HG03196 (cell line): Measurements from ENCODE around the gene CCNYL1.
"Not testable (repeated sequence)": the region's sequence is repeated elsewhere in the genome, so short reads cannot be mapped to it uniquely, and the experiment has no call there.

Source experiments
- ATAC-seq: cut with Tn5 transposase; IDR thresholded peaks from one replicate; pipeline ENCODE4 v1.9.1; 2021; ENCODE audit not compliant: unreplicated experiment

Gene CCNYL1

GRCh38 chr2:207734264-207734635, 22.8 kb downstream of the CCNYL1 start:
- ATAC-seq = no peak

DNA sequence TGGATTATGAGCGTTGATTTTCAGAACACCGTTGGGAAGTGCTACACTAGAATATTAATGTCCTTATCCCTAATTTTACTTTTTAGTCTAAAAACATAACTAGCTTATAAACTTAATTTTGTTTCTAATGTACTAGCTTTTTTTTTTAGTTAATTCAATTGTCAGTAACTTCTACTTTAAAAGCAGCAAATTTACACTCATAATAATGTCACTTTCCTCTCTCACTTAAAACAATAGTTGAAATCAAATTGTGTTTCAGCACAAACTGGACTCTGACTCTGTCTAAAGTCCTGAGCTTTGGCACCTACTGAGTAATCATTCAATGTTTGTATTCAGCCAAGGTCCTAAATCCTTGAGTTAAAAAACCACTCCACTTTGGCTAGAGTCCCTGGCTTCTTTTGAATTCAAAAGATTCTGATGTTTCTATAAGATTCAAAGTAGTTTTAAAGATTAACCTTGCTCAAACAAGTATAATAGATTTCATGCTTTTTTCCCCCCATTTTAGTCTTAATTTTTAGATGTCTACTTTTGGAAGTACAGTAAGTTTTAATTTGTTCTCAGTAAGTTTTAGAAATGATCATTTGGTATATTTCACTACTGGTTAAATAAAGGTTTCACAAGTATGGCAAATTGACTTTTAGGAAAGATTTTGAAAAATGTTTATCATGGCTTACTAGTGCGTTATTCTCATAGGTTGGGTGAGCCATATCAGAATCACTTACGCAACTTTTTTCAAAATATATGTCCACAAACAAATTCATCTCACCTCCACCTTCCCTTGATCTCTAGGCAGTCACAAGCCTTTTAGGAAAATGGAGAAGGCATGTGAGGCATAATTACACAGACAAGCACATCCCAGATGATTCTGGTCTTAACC, 23.4 kb downstream of the CCNYL1 start:
- ATAC-seq = no peak

GRCh38 chr2:207735513-207735859, 24.0 kb downstream of the CCNYL1 start:
- ATAC-seq = not testable (repeated sequence)

GRCh38 chr2:207743514-207743913, 32.1 kb downstream of the CCNYL1 start:
- no peak for ATAC-seq

DNA sequence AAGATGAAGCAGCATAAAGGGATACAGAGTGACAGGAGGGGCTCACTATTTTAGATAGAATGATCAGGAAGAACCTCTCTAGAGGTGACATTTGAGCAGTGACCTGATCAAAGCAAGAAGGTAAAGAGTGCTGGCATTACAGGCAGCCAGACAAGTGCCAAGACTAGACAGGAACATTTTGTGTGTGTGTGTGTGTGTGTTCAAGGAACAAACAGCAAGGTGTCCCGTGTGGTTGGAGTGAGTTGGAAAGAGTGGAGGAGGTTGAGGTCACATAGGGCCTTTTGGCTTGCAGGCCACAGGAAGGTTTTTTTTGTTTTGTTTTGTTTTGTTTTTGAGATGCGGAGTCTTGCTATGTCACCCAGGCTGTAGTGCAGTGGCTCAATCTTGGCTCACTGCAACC, 32.6 kb downstream of the CCNYL1 start:
- ATAC-seq = no peak

- no peak for ATAC-seq
These were observed 33.0 kb downstream of the CCNYL1 start for GRCh38 chr2:207744451-207744850.

DNA sequence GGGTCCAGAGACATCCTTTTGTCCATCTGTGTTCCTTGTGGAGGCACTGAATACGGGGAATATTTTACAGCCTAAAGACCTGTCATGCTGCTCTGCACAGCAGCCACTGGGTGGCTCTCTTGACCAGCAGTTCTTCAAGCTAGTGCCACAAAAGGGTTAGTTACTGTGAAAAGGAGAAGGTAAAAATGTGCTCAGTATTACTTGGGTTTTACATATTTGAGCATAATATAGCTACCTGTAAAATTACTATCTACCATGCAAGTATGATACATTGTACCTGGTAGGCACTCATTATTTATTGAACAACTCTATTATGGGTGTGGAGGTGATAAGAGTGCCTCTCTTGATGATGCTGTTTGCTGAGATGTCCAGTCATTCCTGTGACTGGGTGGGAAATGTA, 34.7 kb downstream of the CCNYL1 start:
- peak; percentile 67 for ATAC-seq

DNA sequence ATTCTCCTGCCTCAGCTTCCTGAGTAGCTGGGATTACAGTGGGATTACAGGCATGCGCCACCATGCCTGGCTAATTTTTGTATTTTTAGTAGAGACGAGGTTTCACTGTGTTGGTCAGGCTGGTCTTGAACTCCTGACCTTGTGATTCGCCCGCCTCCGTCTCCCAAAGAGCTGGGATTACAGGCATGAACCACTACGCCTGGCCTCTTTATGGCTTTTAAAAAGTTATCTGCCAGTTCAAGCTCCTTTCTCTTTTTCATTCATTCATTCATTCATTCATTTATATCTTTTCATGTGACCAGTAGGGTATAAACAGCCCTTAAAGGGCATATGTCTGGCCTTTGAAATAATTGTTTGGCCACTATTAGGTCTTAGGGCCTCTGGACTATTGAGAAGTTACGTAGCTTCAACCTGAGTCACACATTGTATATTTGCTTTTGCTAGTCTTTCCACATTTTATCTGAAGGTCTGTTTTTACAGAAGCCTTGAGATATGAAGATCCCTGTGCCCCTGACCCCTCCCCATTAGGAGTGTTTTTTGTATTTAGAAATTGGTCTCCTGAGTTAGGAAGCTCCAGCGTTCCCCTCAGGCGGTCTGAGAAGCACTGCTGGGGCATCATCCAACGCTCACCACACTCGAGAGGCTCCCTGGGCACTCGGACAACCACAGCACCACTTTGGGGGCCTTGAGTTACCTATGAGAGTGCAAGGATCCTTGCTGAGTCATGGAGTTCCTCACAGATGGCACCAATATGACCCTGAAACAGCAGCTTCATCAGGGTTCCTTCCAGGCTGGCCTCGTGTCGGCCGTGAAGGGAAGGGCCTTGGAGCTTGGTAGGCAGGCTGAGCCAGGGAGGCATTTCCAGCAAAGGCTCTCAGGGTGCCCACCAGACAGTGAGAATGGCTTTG, 36.5 kb downstream of the CCNYL1 start:
- ATAC-seq = no peak

GRCh38 chr2:207748993-207749392, 37.6 kb downstream of the CCNYL1 start:
- no peak for ATAC-seq

- ATAC-seq = no peak
These were observed 38.4 kb downstream of the CCNYL1 start for GRCh38 chr2:207749873-207750272.

DNA sequence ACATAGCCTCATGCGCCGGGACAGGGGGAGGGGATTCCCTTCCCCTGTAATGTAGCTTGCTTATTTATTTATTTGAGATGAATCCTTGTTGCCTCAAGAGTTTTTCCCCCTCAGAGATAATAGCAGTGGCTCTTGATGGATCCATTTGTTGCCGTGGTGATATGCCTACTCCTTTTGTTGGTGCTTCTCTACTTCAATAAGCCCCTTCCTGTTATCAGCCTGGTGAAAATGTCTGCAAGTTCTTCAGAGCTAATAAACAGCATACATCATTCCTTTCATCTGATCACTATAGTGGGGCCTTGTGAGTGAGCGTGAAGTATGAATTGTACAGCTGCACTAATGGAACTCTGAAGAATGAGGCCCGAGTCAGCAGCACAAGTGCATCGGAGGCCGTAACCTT, 38.9 kb downstream of the CCNYL1 start:
- no peak for ATAC-seq

- ATAC-seq = no peak
These were observed 39.4 kb downstream of the CCNYL1 start for GRCh38 chr2:207750876-207751275.

- ATAC-seq = not testable (repeated sequence)
These were observed 42.2 kb downstream of the CCNYL1 start for GRCh38 chr2:207753688-207754087.

GRCh38 chr2:207754498-207755383, 43.3 kb downstream of the CCNYL1 start:
- ATAC-seq = no peak

- no peak for ATAC-seq
These were observed 46.6 kb downstream of the CCNYL1 start for GRCh38 chr2:207758025-207758424.

GRCh38 chr2:207759890-207760289, 48.5 kb downstream of the CCNYL1 start:
- no peak for ATAC-seq

DNA sequence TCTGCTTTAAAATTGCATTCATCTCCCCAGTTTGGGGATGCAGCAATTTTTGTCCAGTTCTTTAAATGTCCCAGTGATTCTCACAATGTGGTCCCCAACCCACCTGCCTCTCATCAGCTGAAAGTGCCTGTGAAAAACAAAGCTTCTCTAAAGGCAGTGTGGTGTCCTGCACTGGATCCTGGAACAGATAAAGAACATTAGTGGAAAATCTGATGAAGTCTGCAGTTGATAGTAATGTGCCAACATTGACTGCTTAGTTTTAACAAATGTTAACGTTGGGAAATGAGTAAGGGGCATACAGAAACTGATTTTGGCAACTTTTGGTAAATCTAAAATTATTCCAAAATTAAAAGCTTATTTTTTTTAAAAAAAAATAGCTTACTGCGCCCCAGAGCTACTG, 49.0 kb downstream of the CCNYL1 start:
- no peak for ATAC-seq

GRCh38 chr2:207761426-207761825, 50.0 kb downstream of the CCNYL1 start:
- not testable (repeated sequence) for ATAC-seq

DNA sequence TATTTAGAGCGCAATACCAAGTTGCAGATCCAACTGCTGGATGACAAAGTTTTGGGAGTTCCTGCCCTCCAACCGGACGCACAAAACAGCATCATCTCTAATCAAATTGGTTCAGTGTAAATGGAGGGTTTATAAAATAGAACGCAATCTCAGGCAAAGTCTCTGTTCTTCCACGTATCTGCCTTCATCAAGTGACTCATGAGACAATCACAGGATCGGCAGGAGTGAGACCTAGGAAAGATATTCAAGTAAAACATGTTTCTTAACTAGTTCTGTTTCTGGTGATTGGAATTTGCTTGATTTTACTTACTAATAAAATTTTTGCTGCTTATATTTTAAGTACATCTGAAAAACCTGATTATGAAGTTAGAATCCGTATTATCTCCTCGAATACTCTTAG, 50.7 kb downstream of the CCNYL1 start:
- ATAC-seq = no peak

DNA sequence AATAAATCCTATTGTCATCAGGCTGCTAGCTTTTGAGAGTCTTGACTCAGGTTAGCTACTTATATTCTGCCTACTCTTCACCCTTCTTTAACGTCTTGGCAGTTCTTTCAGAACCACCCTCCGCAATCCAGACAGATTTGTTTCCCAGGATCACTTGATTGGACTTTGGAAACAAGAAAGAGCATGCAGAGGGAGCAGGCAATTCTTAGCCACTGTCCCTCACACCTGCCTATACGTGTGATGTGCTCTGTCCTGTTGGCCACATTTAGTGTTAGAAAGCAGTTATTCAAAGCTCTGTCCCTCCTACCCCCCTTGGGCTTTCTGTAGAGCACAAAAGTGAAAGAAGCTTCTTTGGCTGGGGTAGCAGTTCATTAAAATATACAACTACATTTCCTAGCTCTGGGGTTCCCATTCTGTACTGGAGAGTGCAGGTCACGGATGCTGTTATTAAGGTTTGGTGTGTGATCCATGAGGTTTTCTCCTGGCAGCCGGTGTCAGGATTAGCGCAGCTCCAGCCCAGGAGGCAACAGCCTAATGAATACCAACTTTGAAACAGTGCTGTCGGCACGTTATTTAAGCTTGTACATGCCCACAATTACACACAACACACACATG, 52.0 kb downstream of the CCNYL1 start:
- ATAC-seq = no peak
